Psoas muscle (tissue), 8 donors: ENCODE data around the gene RBKS. TPM values are rescaled to one million over a fixed set of nuclear protein-coding genes. Genes with fewer than 3 reads are reported as not detected.

Source experiments
- ATAC-seq, 4 donors: fragments of 200-7000 bp; cut with Tn5 transposase; one replicate each; pipeline ENCODE4 v1.9.1; 2020; ENCODE audit warnings: moderate library complexity in 3 of 4, mild to moderate bottlenecking in 2 of 4
- DNase-seq, 2 donors: peaks; one replicate each; pipeline ENCODE4 v3.0.0-alpha.2; 2020
- H3K27ac ChIP-seq: fragments of 200-600 bp; one replicate; pipeline ENCODE4 v1.8.0; 2022
- H3K27me3 ChIP-seq, 3 donors: fragments of 200-600 bp in 1 of 3; one replicate each; pipeline versions ENCODE4 v1.6.1 to v1.8.0; 2013 to 2022; ENCODE audit warnings: low read length in 2 of 3, mild to moderate bottlenecking in 2 of 3, moderate library complexity in 1 of 3; ENCODE audit not compliant: insufficient read depth in 3 of 3
- H3K36me3 ChIP-seq, 2 donors: fragments of 200-600 bp in 1 of 2; one replicate each; pipeline versions ENCODE4 v1.6.1 to v1.8.0; 2013 to 2022; ENCODE audit warnings: low read depth in 1 of 2, mild to moderate bottlenecking in 1 of 2, moderate library complexity in 1 of 2; ENCODE audit not compliant: insufficient read depth in 1 of 2
- H3K4me1 ChIP-seq: fragments of 200-600 bp; one replicate; pipeline ENCODE4 v1.8.0; 2022
- H3K4me3 ChIP-seq: fragments of 200-600 bp; one replicate; pipeline ENCODE4 v1.8.0; 2022; ENCODE audit warnings: mild to moderate bottlenecking
- H3K9me3 ChIP-seq: fragments of 200-600 bp; one replicate; pipeline ENCODE4 v1.8.0; 2022
- WGBS, 3 donors: extraction: QIAGEN DNeasy Blood & Tissue Kit; methylation state at CpG; one replicate each; pipeline versions ENCODE4 v1.1.6 to v1.1.7; 2013; 5-methylcytosine and 5-hydroxymethylcytosine counted together
- intact Hi-C, 2 donors: fragments of 100-400 bp; cut with DNase I; formaldehyde crosslinking; loops; one replicate each; pipeline versions ENCODE4 v1.11.0 to v1.14.2; 2022
- polyA plus RNA-seq, 3 donors: library from polyadenylated mRNA; stranded (reverse); fragments of 200-250 nt; gene quantifications; one replicate each; pipeline ENCODE4 v1.2.3, GENCODE V29; 2013
- total RNA-seq, 4 donors: library from RNA; stranded (reverse); fragmentation: NEBNext Ultra II Directional in 2 of 4; extraction: Animal tissue kit (Norgen Biotek cat#: 25700) in 2 of 4; gene quantifications; one replicate each; pipeline versions ENCODE4 v1.2.1 to v1.2.4, GENCODE V29; 2021 to 2023
- TF ChIP-seq, protein P1 (sequence below): fragments of 200-600 bp; IDR thresholded peaks from one replicate; pipeline ENCODE4 v1.8.0; 2022; ENCODE audit warnings: antibody characterized with exemption
- donor health status: healthy with polysubstance abuse.
- donor health status: DM: no; HTN: no; CAD: no; lungs with moderate emphysema.
- donor health status: Bipolar disorder and iron deficiency.
- donor health status: healthy.
- donor health status: DM: yes; HTN: yes; CAD: no.
- donor health status: DM: no; HTN: no; CAD: no.
- donor health status: DM: no; HTN: no; CAD: no.
- donor health status: DM: yes; HTN: yes; CAD: no.

RBKS gene
- total and polyA plus RNA-seq, 7 donors, result 3.5 to 7.3 (median 4.1) TPM

DNA sequence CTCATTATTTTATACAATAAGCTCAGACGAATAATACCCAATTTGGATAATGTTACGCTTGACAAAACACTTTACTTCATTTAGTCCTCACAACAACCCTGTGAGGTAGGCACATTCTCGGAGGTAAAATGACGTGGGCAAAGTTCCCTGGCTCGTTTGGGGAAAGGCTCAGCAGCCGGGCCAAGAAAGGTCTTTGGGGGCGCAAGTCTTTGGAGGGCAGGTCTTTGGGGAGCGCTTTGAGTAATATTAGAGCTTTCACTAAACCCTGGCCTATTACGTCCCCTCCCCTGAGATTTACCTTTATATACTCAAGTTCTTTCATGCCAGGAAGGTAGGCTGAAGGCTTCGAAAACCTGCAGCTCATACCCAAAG lies 427 bp downstream of the RBKS start:
- H3K36me3 ChIP-seq, result peaks cover 0 to 3% of the 10 kb centered on the region in 2 donors
- H3K27me3 ChIP-seq, result no peaks in the 10 kb centered on the region
- 11 to 17% (median 11%) methylated on average over 10 of the region's 10 CpGs for WGBS, 3 donors
- peaks cover 26% of the 10 kb centered on the region for H3K4me1 ChIP-seq
- DNase-seq (no peak), ATAC-seq (peak in 1 of 4 donors; percentile 3)
- H3K4me3 ChIP-seq, result peak overlapping the region; percentile 70
- peak overlapping the region; percentile 88 for H3K27ac ChIP-seq
- TF ChIP-seq, protein P1, sequence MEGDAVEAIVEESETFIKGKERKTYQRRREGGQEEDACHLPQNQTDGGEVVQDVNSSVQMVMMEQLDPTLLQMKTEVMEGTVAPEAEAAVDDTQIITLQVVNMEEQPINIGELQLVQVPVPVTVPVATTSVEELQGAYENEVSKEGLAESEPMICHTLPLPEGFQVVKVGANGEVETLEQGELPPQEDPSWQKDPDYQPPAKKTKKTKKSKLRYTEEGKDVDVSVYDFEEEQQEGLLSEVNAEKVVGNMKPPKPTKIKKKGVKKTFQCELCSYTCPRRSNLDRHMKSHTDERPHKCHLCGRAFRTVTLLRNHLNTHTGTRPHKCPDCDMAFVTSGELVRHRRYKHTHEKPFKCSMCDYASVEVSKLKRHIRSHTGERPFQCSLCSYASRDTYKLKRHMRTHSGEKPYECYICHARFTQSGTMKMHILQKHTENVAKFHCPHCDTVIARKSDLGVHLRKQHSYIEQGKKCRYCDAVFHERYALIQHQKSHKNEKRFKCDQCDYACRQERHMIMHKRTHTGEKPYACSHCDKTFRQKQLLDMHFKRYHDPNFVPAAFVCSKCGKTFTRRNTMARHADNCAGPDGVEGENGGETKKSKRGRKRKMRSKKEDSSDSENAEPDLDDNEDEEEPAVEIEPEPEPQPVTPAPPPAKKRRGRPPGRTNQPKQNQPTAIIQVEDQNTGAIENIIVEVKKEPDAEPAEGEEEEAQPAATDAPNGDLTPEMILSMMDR, result no peak
- intact Hi-C loops, result loop anchor here (2.0 to 10.0 kb wide), 5 partner anchors 42 to 509 kb away; partner anchors contain the start of genes FOSL2 (in 1 of the 2) and MRPL33 (in 1 of the 2)
- H3K9me3 ChIP-seq, result no peaks in the 10 kb centered on the region

DNA sequence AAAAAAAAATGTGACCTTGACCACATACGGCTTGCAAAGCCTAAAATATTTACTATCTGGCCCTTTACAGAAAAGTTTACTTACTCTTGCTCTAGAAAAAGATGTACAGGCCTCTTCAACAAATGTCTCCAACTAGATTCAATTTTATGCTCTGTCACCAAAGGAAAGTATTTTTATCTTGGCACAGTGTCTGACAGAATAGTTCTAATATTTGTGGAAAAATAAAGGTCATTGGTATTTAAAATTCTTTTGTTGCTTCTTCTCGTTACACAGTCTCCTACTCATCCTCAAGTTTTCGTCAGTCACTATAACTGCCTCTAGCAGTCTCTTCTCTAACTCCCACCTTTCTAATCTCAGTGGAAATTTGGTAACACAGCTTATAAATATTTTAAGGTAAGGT lies 1.4 kb downstream of the RBKS start:
- Histone ChIP-seq H3K9me3 (no peaks in the 10 kb centered on the region), H3K27ac (peak overlapping the region; percentile 88), H3K4me1 (peaks cover 26% of the 10 kb centered on the region), H3K27me3 (no peaks in the 10 kb centered on the region), H3K36me3 (no peaks in the 10 kb centered on the region), H3K4me3 (peak overlapping the region; percentile 70)
- intact Hi-C loops, result loop anchor here in 1 of 2 donors (5.0 kb wide), 1 partner anchor 41 kb away; no protein-coding TSS in a partner anchor
- 38 to 54% (median 43%) methylated on average over 3 of the region's 3 CpGs for whole genome bisulfite sequencing, 3 donors
- DNase-seq (no peak), ATAC-seq (no peak)
- TF ChIP-seq, protein P1, result no peak

DNA sequence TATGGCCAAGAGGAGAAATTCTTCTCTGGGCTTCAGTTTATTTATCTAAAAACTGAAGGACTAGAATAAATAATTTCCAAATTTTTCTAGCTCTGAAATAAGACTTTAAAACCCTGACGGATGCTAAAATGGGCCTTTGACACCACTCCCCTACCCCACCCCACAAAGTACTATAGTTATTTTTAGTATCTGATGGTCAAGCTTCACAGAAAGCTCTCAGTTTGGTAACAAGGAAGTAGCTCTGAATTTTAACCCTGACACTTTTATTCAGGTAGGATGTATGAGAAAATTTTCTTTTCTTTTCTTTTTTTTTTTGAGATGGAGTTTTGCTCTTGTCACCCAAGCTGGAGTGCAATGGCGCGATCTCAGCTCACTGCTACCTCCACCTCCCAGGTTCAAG lies 2.4 kb downstream of the RBKS start:
- ATAC-seq (no peak), DNase-seq (no peak)
- Histone ChIP-seq H3K4me1 (peaks cover 26% of the 10 kb centered on the region), H3K27ac (no peak overlapping the region), H3K4me3 (no peak overlapping the region), H3K36me3 (no peaks in the 10 kb centered on the region), H3K27me3 (no peaks in the 10 kb centered on the region), H3K9me3 (no peaks in the 10 kb centered on the region)
- 75 to 82% (median 76%) methylated on average over 3 of the region's 3 CpGs for WGBS, 3 donors
- TF ChIP-seq, protein P1, result no peak
- intact Hi-C loops, result loop anchor here in 1 of 2 donors (5.0 kb wide), 1 partner anchor 41 kb away; no protein-coding TSS in a partner anchor

DNA sequence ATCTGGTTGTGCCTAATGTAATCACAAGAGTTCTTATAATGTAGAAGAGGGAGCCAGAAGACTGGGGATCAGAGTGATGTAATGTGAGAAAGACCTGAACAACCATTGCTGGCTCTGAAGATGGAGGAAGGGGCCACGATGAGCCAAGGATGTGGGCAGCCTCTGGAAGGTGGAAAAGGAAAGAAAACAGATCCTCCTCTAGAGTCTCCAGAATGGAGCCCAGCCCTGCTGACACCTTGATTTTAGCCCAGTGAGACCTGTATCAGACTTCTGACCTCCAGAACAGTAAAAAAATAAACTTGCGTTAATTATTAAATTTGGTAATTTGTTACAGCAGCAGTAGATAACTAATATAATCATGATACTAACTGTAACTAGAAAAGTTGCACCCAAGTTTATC lies 3.1 kb downstream of the RBKS start:
- no peaks in the 10 kb centered on the region for H3K27me3 ChIP-seq
- H3K27ac ChIP-seq, result peak overlapping the region; percentile 47
- no peak overlapping the region for H3K4me3 ChIP-seq
- H3K4me1 ChIP-seq, result peaks cover 26% of the 10 kb centered on the region
- ATAC-seq, result no peak
- no peaks in the 10 kb centered on the region for H3K9me3 ChIP-seq
- TF ChIP-seq, protein P1, result no peak
- DNase-seq, result no peak
- WGBS, 3 donors, result 43 to 52% (median 46%) methylated on average over 2 of the region's 2 CpGs
- no peaks in the 10 kb centered on the region for H3K36me3 ChIP-seq
- intact Hi-C loops, result loop anchor here in 1 of 2 donors (5.0 kb wide), 1 partner anchor 40 kb away; no protein-coding TSS in a partner anchor

DNA sequence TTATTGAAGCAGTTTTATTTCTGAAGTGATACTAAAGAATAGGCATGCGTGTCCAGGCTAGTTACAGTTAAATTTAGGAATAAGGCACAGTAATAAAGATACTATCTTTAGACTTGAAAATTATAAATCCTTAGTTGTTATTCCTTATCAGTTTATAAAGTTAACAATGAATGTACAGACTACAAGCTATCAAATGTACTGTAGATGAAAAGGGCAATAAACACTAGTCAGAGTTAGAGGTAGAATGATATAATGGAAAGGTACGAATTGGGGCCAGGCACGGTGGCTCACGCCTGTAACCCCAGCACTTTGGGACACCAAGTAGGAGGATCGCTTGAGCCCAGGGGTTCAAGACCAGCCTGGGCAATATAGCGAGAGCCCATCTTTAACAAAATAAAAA lies 3.9 kb downstream of the RBKS start:
- H3K27ac ChIP-seq, result peak overlapping the region; percentile 47
- ATAC-seq (no peak), DNase-seq (no peak)
- intact Hi-C loops, result loop anchor here in 1 of 2 donors (5.0 kb wide), 1 partner anchor 39 kb away; no protein-coding TSS in a partner anchor
- no peaks in the 10 kb centered on the region for H3K36me3 ChIP-seq
- H3K9me3 ChIP-seq, result no peaks in the 10 kb centered on the region
- H3K4me3 ChIP-seq, result no peak overlapping the region
- H3K4me1 ChIP-seq, result peaks cover 19% of the 10 kb centered on the region
- no peaks in the 10 kb centered on the region for H3K27me3 ChIP-seq
- TF ChIP-seq, protein P1, result no peak
- WGBS, 3 donors, result 78 to 90% (median 85%) methylated on average over 6 of the region's 6 CpGs
